Stimulated activated CD4-positive, alpha-beta T cell treated with anti-CD3 and anti-CD28 coated beads, Interleukin-4, amount 100 ng/mL, for 48 hours (primary cell): ENCODE measurements around the gene RHBDD1.
"Not testable (repeated sequence)": the region's sequence is repeated elsewhere in the genome, so short reads cannot be mapped to it uniquely, and the experiment has no call there.

Source experiments
- DNase-seq, 2 donors: peaks; one replicate each; pipeline ENCODE4 v3.0.0-alpha.2; 2020; ENCODE audit warnings: low read depth in 2 of 2

RHBDD1 gene

GRCh38 chr2:226799976-226800940 lies 35.6 kb upstream of the RHBDD1 start:
- no peak for DNase-seq

DNA sequence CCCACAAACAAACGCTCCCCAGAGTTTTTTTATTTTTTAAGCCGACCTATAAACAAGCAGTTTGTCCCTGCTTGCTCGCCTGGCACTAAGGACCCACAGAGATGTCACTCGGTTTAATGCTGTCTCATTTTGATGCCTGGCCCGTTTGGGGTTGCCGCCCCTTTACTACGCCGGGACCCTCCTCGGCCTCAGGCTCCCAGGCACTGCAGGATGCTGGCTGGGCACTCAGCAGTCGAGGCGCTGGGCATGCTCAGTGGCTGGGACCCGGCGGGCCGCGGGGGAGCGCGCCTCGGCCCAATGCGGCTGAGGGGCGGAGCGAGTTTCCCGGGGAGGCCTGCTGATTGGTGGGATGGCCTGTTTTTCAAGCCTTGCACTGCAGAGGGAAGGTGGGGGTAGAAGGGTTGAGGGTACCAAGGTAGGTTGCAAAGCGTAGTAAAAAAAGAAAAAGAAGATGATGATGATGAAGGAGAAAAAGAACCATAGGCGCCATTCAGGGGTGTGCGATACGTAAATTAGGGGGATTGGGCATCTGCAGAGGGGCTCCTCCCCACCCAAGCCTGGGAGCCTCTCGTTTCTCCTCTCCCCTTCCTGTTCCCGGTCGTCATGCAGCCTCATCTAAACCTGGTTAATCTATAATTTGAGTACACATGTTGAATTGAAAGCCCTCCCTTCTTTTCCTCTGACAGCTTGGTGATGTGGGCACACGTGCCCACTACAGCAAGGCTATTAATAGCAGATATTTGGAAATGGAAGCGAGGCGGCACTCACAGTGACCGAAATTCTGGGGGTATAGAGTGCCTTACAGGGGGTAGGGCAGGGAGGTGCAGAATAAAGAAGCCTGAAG lies 34.7 kb upstream of the RHBDD1 start:
- DNase-seq: peak; percentile 68 to 79

DNA sequence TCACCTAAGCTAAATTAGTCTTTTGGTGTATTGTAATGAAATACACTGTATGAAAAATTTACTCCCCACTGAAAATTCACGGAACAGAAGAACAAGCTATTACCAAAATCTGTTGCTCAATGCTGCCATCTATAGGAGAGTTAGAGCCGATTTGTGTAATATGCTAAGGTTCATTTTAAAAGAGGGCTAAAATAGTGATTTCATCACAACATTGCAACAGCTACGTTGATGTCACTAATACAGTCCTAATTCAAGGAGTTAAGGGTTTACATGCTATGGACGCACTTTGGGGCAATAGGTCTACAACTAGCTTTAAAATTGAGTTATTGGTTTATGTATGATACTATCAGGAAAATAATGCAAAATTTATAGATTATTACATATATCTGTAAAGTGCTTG lies 33.3 kb upstream of the RHBDD1 start:
- DNase-seq: no peak

- no peak for DNase-seq
Measured at GRCh38 chr2:226803410-226803809, 32.4 kb upstream of the RHBDD1 start.

DNA sequence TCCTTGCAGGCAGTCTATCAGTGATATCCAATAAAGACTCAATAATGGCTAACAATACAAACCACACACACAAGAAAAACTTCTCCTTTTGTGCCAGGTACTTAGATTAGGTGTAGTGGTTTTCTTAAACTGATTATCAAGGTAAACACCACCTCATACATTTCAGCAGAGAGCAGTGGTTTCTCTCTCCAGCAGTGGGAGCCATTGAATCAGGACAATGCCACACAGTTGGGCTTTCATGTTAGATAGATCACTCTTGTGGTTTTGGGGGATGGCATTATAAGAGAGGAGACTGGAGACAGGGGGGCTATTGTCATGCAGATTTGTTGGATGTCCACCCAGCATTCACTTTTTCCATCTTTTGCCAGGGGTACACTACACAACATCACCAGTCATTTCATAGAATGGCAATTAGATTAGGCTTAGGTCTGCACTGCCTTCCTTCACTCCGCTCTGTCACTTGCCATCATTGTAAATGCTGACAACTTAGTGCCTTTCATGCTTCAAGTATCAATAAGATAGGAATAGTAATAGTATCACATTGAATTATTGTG lies 22.6 kb upstream of the RHBDD1 start:
- DNase-seq: no peak

DNA sequence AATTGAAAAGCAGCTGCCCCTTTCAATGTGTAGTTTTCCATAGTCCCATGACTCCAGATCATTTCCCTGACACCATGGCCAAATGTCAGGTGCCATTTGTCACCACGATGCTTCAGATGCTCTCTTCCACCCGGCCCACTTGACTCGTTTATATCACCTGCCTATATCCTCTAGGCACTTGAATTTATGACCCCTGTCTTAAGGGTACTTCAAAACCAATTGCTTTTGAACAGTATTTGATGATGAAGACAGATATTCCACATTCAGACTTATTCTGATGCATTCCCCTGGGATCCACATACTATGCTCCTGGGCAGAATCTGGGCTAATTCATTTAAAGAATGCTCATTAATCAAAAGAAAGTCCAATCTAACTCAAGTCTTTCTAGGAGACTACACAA lies 16.9 kb upstream of the RHBDD1 start:
- no peak for DNase-seq

DNA sequence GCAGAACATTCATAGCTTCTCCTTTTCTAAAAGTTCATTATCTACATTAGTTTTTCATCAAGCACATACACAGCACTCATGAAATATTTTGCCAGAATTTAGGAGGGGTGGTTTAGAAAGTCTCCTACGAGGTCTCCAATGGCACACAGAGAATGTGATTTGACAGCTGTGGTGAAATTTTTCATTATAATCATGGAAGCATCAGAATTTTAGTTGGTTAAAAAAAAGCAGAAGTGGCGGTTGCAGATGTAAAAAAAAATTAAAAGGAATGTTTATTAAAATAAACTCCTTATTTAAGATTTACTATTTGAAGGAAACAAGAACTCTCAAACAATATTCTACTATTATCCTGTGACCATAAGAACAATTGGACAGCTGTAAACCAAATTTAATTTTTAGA lies 10.8 kb upstream of the RHBDD1 start:
- DNase-seq: no peak

- no peak for DNase-seq
Measured at GRCh38 chr2:226828191-226828590, 7.7 kb upstream of the RHBDD1 start.

- no peak for DNase-seq
Measured at GRCh38 chr2:226829721-226830631, 5.9 kb upstream of the RHBDD1 start.

DNA sequence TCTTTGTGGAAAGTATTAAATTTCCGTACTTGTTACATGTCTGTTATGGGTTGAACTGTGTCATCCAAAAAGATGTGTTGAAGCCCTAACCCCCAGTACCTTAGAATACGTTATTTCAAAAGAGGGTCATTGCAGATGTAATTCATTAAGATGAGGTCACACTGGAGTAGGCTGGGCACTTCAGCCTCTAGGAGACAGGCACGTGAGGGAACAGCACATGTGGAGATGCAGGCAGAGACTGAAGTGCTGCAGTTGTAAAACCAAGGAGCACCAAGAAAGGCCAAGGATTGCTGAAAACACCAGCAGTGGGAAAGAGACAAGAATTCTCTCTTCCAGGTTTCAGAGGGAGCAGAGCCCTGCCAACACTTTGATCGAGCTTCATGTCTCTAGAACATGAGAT lies 4.6 kb upstream of the RHBDD1 start:
- DNase-seq: no peak

DNA sequence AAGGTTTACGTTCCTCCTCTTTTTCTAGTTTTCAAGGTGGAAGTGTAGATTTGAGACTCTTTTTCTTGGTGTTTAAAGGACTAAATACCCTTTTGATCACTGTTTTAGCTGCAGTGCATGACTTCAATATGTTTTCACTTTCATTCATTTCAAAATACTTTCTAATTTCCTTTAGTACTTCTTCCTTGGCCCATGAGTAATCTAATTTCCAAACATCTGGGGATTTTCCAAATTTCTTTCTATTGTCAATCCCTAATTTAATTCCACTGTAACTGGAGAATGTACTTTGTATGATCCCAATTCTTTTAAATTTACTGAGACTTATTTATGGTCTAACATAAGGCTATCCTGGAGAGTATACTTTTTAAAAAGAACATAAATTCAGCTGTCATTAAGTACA lies 3.8 kb upstream of the RHBDD1 start:
- no peak for DNase-seq

DNA sequence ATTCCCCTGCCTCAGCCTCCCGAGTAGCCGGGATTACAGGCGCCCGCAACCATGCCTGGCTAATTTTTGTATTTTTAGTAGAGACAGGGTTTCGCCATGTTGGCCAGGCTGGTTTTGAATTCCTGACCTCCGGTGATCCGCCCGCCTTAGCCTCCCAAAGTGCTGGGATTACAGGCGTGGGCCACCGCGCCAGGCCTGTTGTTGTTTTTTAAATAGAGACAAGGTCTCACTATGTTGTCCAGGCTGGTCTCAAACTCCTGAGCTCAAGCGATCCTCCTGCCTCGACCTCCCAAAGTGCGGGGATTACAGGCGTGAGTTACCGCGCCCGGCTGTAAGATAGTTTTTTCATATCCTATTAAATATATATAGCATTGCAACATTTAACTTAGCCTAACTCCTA lies 974 bp upstream of the RHBDD1 start:
- DNase-seq: not testable (repeated sequence)

DNA sequence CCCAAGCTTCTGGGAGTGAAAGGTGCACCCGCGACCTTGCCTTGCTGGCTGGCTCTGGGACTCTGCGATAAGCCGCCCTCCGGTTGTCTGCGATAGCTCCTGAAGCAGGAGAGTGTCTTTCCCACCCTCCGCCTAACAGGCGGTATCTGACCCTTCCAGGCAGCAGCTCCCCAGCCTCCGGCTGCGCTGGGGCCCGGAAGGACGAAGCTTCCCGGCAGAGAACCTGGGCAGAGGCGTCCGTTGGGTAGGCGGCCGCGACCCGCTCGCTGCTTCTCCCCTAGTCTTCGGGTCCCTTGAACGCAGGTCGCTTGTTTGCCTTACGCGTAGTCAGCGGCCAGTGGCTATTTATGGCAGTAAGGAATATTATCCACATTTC lies 446 bp upstream of the RHBDD1 start:
- DNase-seq: peak in 1 of 2 donors; percentile 27

DNA sequence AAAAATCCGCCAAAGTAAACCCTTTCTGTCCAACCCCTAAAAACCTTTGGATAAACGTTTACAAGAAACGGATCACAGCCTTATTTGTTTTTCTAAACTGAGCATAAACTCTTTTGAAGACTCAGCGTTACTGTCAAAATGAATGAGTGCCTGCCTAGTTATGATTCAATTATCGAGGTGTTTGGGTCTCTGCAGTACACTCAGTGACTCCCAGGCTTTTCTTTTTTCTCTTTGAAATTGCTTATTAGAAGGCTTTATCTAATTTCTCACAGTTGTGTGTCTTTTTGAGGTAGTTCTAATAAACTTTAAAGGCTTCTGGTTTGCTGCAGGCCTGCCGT lies 663 bp downstream of the RHBDD1 start:
- no peak for DNase-seq

- no peak for DNase-seq
Measured at GRCh38 chr2:226837334-226837733, 1.5 kb downstream of the RHBDD1 start.

DNA sequence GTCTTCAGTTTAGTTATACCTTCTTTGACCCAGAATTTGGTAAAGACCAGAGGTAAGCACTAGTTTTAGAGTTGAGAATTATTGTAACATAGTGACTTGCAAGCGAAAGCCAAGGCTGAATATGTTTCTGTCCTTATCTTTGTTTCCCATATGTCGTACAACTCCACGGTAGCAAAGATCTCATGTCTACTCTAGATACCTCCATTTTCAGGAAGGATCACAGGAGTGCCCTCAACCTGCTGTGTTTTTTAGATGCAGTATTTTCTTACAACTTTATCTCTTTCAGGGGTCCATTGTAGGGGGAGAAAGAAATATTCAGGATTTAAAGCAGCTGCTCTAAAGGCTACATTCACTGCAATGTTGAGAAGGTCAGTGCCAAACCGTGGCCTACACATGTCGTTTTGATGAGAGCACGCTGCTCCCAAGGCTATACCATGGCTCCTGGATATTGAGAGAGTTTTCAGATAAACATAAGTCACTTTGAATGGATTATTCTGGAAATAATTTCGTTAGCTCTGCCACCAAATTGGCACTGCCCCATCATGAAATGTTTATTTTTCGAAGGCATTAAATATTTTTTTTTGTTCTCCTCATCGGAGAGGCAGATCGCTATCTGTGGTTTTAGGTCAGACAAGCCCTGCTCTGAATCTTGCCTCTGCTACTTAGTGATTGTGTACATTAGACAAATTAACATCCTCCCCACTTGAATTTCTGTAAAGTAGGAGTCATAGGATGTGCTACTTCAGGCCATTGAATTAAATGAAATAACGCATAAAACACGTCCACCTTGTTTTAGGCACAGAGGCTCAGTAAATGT lies 2.1 kb downstream of the RHBDD1 start:
- DNase-seq: no peak

DNA sequence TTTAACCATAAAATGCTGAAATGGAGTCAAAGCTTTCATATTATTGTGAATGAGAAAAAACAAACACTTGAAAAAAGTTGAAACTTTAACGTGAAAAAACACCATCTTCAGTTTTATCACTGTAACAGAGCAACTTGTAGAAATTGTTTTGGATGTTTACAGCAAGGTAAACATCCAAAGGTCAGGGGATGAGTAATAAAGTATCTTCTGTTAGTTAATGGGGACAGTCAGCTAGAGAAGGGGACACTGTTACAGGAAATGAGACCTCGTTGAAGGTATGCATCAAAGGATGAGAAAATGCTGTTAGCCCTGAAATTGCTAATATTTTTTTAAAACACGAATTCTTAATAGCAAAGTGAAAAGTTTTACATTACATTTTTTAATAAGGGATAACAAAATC lies 2.9 kb downstream of the RHBDD1 start:
- DNase-seq: no peak

- DNase-seq: no peak
Measured at GRCh38 chr2:226839161-226839560, 3.3 kb downstream of the RHBDD1 start.

- no peak for DNase-seq
Measured at GRCh38 chr2:226839951-226840350, 4.1 kb downstream of the RHBDD1 start.

DNA sequence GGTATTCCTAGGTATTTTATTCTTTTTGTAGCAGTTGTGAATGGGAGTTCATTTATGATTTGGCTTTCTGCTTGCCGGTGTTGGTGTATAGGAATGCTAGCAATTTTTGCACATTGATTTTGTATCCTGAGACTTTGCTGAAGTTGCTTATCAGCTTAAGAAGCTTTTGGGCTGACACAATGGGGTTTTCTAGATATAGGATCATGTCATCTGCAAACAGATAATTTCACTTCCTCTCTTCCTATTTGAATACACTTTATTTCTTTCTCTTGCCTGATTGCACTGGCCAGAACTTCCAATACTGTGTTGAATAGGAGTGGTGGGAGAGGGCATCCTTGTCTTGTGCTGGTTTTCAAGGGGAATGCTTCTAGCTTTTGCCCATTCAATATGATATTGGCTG lies 7.1 kb downstream of the RHBDD1 start:
- DNase-seq: not testable (repeated sequence)
